H1 (cell line): ENCODE measurements around the gene UGT1A9.

Experiments used
- ATF3 ChIP-seq: IDR thresholded peaks from 2 replicates; pipeline ENCODE4 v1.6.1; 2011; ENCODE audit warnings: low read depth, mild to moderate bottlenecking, low read length; ENCODE audit not compliant: insufficient read depth
- CEBPB ChIP-seq: IDR thresholded peaks from 2 replicates; pipeline ENCODE4 v1.6.1; 2012; ENCODE audit warnings: low read depth, low read length
- CTCF ChIP-seq, 3 experiments: IDR thresholded peaks; 1 replicate in 2 of 3; 2 replicates in 1 of 3; pipeline versions ENCODE4 v1.5.1 to v1.6.1; 2011; ENCODE audit warnings: low read length in 3 of 3, mild to moderate bottlenecking in 3 of 3, inconsistent platforms in 2 of 3, low read depth in 1 of 3, moderate library complexity in 1 of 3; ENCODE audit not compliant: insufficient read depth in 1 of 3; ENCODE audit errors: control extremely low read depth in 1 of 3

DNA sequence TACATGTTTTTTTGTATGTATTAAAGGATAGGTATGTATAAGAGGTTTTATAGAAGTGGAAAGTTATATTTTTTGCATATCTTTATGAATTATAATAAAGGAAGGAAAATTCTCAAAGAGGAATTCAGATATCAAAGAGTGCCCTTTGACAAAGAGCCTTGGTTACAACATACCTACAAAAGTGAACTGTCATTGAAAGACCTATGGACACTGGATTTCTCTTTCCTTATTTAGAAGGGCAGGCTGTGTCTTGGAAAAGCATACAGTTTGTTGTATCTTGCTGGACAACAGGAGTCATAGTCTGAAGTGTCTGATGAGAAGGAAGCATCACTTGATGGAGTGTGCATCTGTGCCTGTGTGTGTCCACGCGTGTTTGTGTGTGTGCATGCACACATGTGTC, 20.3 kb upstream of the UGT1A9 start:
- TF ChIP-seq CTCF (IDR thresholded peaks at IDR 0.05; ENCODE audit: control extremely low read depth in 1 of 3, insufficient read depth in 1 of 3, low read depth in 1 of 3, low read length in 3 of 3), result no peak
- no peak for TF ChIP-seq CEBPB
- TF ChIP-seq ATF3, result no peak
